GM21367 (cell line): ENCODE results near the gene RHOH.

Experiments used
- ATAC-seq: cut with Tn5 transposase; IDR thresholded peaks from one replicate; pipeline ENCODE4 v1.9.1; 2021; ENCODE audit not compliant: unreplicated experiment

RHOH gene

DNA sequence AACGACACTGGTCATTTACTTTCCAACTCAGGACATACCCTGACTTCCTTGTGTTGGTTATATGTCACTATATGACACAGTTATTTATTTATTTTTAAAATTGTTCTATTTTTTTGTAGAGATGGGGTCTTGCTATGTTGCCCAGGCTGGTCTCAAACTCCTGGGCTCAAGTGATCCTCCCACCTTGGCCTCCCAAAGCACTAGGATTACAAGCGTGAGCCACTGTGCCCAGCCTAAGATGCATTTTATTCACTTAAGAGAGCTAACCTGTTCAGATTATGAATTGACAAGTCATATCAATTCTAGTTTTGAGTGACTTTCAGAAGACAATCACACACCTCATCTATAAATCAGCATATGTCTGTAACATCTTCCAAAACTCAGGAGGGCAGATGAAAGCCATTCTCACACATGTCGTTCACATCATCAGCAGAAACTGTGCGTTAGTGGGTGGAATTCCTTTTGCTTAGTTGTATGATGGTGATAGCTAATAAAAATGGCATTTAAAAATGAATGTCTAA, 9.4 kb upstream of the RHOH start:
- ATAC-seq, result no peak

GRCh38 chr4:40190019-40190418, 6.8 kb upstream of the RHOH start:
- ATAC-seq, result no peak

- no peak for ATAC-seq
These were observed 6.4 kb upstream of the RHOH start for GRCh38 chr4:40190465-40190864.

DNA sequence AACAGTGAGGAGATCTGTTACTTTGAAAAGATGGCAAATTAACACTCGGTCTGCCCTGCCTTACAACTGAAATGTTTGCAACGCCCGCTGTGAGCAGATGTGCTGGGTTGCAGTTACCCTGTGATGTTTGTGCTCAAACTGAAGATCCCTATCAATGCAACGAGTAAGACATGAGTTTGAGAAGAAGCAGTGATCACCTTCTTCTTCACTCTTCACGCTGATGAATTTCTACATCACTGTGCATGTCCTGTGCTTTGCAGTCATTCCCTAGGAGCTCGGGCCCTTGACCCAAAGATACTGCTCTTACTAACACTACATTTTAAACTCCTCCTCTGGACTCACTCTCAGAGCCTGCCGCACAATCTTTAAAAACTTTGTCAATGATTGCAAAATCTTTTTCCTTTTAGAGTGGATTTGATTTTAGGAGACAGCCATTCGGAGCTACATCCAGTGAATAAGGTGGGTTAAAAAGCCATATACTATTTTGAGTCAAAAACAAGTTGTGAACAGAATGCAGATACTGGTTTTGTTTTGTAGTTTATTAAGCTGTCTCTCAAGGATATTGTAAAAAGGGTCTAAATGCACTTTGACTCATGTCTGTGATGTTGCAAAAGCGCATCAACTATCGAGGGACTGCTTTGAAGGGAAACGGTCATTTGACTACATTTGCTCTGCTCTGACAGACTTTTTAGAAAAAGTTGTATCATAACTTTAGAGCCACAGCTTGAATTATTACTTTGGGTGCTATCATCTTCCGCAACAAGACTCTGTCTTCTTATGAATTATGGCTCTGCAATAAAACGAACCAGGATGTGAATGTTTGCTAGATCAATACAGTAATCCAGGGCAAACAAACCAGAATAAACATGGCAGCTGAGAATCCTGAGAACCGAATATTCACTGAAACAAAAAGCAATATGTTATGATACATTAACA, 5.7 kb upstream of the RHOH start:
- ATAC-seq, result no peak

DNA sequence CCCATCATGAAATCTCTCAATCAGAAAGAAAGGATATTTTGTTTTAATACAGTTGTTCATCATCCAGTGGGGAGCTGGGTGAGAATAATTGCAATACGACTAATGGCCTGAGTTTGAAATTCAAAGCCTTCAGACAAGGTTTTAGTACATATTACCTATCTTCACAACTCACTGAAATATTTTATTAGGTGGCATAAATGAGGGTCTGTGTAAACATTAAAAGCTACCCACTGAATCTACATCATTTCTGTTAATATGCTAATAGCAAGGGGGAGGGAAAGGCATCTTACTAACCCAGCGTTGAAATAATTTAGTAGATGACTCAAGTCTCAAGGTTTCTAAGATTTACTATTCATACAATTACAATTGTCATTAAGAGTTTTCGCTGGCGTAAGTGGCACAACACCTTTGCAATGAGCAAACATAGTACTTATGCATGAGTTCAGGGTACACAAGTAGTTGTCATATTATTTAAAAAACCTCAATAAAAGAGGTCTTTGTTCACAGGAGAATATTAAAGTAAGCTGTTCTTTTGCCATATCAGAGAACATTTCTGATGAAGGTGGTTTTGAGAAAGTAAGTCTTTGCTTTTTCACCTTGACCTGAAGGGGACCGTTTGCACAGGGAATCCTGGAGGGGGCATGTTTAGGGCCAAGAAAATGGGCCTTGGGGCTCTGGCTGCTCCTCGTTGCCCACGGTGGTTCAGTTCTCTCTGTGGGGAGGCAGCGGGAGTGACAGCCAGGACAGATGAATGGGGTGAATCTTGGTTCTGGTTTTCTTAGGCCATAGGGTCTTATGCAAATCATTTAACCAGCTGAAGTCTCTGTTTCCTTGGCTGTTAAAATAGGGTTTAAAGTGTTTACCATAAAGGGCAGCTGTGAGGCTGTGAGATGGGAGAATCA, 4.5 kb upstream of the RHOH start:
- ATAC-seq, result peak; percentile 19

DNA sequence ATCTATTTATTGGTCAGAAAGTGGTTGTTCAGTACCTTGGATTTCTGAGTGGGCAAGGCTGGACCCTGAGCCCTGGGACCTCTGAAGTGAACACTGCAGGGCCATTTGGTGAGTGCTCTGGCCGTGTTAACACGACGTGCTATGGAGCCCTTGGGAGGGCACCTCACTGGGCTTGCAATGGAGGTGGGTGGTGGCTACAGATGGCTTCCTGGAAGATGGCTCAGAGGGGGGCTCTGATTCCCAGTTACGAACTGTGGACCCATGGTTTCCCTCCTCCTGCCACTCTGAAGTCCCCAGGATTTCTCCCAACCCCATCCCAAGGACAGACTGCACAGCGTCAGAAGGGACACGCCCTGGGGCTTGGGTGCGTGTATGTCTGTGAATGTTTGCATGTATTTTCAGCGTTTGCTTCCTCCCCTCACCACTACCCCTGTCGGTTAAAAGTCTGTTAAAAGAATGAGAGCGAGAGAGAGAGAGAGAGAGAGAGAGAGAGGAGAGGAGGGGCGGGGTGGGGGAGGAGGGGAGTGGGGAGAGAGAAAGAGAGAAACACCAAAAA, 3.7 kb upstream of the RHOH start:
- ATAC-seq, result peak; percentile 22

- ATAC-seq, result no peak
These were observed 3.3 kb upstream of the RHOH start for GRCh38 chr4:40193578-40193977.

- peak; percentile 25 for ATAC-seq
These were observed 2.1 kb upstream of the RHOH start for GRCh38 chr4:40194602-40195161.

- ATAC-seq, result no peak
These were observed 1.4 kb upstream of the RHOH start for GRCh38 chr4:40195182-40196177.

DNA sequence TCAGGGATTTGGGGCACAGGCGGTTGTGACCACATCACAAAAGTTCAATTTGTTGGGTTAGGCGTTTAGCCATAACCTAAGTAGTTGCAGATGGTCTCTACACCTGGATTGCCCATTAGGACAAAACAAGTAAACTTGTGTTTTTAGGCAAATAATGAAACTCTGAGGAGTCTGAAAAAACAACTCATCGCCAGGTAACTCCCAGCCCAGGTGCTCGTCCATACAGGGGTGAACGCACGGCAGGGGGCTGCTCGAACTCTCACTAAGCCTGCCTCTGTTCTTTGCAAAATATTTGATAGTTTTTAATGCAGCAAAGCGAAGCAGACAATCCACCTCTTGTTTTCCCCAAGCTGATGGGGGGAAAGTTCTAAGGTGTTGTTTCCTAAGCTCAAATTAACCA, 559 bp upstream of the RHOH start:
- no peak for ATAC-seq

DNA sequence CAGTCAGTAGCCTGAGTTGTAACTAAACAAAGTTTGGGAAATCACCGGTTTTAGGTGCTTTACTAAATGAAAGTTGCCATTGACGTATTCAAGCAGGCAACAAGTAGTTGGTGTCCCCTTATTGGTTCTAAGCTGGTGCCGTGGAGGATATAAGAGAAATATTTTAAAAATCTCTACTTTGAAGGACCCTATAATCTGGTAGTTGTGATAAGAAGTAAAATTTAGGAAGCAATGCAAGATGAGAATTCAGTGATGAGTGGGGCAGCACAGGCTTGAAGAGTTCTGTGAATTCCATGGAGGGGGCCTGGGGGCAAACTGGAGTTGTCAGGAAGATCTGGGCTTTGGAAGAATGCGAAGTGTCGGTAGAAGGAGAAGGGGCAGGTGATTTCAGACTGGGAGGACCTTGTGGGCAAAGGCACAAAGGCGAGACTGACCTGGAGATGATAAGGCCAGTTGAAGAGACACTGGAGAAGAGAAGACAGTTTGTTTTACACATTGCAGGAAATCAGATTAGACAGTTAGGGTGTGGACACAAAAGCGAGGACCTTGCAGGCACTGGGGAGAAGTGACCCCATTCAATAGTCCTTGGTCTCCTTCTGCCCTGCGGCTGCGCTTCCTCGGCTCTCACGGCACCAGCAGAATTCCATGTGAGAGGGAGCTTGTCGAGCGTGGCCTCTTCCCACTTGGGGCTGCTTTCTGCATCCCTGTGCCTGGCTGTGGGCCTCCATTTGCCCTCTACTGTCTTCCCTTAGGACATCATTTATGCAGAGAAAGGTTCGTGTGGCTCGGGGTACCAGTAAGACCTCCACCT, 1.3 kb downstream of the RHOH start:
- ATAC-seq, result no peak

DNA sequence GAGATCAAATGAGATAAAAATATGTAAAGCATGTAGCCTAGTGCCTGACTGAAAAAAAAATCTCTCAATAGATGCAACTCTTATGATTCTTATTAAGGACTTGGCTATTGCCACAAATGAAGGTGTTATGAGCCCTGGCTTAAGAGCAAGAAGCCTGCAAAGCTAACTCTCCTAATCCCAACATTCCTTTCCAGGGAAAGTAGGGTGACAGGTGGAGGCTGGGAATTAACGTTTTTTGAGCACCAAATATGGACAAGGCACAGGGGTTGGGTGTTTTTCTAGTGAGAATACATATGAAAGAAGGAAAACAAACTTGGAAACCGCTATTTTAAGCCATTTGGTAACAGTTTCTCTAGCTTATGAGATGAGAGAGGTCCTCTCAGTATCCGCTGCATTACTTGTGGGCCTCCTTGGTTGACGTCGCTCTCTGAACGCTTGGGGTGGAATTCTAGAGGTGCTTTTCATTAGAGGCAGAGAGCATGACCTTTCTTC, 2.4 kb downstream of the RHOH start:
- ATAC-seq, result no peak

DNA sequence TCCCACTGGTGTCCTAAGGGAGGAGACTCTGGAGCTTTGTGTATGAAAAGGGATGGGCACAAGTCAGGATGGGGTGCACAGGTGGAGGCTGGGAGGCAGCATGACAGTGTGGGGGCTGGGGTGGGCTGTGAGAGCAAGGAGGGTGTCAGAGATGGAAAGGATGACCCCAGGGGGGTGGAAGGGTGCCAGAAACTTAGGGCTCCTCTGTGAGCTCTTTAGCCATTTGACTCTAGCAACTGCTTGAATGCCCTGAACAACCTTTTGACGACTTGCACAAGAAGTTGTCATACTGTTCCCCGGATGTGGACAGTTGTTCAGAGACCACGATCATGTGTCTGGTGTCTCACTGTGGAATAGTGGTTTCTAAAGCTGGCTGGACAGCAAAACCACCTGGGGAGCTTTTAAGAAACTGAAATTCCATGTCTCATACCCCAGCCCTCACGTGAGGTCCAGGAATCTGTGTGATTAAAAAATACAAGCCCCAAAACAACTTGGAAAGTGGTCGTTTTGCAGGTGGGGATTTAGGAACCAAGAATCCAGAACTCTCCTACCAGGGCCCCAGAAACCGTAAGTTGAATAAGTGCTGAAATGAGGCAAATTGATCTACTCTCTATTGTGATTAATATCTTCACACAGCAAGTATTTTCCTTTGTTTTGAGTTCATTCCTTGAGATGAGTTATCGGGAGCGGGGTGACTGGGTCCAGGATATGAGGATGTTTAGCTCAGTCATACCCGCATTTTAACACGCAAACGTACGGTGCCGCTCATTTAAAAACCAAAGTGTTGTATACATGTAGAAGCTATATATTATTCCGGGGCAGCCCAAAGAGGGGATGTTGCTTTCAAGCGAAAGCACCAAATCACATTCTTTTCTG, 3.4 kb downstream of the RHOH start:
- peak; percentile 40 for ATAC-seq

DNA sequence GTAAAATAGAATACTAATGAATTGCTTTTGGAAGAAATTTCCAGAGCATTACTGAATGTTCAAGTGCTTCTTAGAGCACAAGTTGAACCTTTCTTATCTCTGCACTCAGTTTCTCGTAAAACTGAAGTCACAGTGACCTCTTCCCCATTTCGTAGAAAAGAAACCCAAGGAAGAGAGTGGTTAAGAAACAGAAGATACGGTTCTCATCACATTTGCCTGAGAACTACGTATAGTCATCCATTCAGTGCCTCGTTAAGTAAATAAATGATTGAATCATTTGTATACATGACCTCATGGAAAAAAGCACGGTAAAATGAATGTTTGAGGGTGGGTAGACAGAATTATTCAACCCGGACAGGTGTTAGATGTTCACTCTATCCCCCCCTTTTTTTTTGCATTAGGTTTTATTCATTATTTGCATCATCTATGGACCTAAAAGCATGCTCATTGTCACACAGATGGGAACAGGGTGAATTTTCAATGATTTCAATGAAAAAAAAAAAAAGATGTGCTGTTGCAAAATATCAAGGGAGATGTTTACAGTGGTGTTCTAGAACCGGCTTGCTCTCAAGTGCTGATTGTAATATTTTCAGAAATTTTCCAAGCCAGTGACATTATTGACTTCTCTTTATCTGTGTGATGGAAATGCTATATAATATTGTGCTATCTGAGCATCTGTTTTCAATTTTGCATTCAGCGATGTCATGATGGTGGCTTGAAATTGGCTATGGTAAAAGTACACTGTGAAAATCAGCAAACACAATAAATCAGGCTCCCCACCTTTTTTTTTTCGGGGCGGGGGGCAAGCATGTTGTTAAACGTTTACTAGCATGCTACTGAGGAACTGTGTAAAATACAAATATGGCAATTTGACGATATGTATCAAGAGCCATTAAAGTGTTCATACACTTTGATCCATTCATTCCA, 4.3 kb downstream of the RHOH start:
- ATAC-seq, result no peak

DNA sequence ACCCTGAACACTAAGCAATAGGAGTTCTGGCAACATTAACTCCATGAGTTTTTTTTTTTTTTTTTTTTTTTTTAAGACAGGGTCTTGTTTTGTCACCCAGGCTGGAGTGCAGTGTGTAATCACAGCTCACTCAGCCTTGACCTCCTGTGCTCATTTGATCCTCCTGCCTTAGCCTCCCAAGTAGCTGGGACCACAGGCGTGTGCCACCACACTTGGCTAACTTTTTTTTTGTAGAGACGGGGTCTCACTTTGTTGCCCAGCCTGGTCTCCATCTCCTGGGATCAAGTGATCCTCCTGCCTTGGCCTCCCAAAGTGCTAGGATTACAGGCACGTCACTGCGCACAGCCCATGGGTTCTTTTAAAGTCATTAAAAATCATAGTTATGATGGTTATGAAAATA, 5.1 kb downstream of the RHOH start:
- no peak for ATAC-seq

DNA sequence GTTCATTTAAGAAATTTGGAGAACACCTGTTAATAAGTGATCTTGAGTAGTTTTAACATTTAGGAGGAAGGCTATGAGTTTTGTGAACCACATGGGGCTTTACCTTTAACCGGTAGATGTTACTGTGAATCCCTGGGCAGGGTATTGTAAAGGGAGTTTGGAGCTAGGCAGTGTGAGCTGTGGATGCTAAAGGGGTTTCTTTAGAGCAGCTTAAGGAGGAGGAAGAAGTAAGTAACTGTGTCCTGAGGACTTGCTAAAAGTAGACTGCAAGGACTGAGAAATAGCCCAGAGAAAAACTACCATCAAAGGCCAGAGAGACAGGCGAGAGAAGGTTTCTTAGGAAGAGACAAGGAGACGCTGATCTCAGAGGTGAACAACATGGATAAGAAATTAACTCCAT, 5.6 kb downstream of the RHOH start:
- ATAC-seq, result no peak
